Smooth muscle cell of the umbilical artery (primary cell): Measurements from ENCODE around the gene BCOR. TPM values are rescaled to one million over a fixed set of nuclear protein-coding genes. Genes with fewer than 3 reads are reported as not detected.

Source experiments
- total RNA-seq: library from RNA; depleted of rRNA; stranded (reverse); fragments of >200 nt; gene quantifications from 2 replicates; pipeline ENCODE4 v1.2.3, GENCODE V29; 2014

The BCOR gene
- total RNA-seq: 14.3 and 32.4 TPM in 2 replicates

GRCh38 chrX:40097504-40098263 is at the start of gene BCOR:
Gene BCOR, minus strand, starts transcription at chrX:40097958. Its CDS starts 20,029 bp downstream, at chrX:40077929.

